Myocyte (in vitro differentiated cells): ENCODE results near the gene IDUA. TPM values are rescaled to one million over a fixed set of nuclear protein-coding genes. Genes with fewer than 3 reads are reported as not detected.

Experiments used
- DNase-seq: peaks from one replicate; pipeline ENCODE4 v3.0.0-alpha.2; 2012; ENCODE audit warnings: low read depth
- total RNA-seq: library from RNA; depleted of rRNA; stranded (reverse); fragments of >200 nt; gene quantifications from 2 replicates; pipeline ENCODE4 v1.2.3, GENCODE V29; 2014

Gene IDUA
- total RNA-seq, 1 donor from 2014 or later, result 30.9 TPM

DNA sequence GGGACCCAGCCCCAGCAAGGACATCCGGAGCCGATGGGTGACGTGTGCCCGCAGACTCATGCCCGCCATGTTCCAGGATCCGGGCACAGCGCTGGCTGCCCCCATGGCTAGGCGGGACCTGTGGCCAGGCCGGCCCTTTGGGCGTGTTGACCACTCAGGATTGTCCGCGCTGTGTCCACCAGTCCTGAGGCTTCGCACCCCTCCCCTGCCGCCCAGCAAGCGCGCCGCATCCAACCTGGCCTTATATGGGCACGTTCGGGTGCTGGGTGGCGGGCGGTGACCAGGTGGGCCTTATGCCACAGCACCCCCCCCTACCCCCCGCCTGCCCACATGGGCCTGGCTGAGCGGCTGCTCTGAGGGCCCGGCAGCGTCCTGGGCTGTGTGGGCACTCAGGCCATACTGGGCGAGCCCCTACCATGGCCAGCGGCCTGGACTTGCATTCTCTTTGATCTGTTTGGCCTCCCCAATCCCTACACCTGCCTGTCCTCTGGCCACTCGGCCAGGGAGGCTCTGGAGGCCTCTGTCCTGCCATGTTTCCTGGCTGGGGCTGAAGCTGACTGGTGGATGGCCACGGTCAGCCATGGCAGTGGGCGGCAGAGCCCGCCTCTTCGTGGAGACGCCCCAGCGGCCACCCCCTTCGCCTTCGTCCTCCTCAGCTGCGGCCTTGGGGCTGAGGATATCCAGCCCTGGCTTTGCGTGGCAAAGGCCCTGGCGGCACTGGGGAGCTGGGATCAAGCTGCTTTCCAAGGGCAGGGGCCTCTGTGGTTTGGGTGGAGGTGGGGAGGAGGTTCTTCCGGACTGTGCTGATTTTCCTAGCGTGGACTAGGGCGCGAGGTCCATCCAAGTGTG lies 26.6 kb downstream of the IDUA start:
- DNase-seq, result no peak

- DNase-seq, result no peak
Observed at GRCh38 chr4:1014291-1015167, 27.7 kb downstream of the IDUA start.

GRCh38 chr4:1015179-1015578 lies 28.3 kb downstream of the IDUA start:
- no peak for DNase-seq

GRCh38 chr4:1015746-1016145 lies 28.9 kb downstream of the IDUA start:
- no peak for DNase-seq

DNA sequence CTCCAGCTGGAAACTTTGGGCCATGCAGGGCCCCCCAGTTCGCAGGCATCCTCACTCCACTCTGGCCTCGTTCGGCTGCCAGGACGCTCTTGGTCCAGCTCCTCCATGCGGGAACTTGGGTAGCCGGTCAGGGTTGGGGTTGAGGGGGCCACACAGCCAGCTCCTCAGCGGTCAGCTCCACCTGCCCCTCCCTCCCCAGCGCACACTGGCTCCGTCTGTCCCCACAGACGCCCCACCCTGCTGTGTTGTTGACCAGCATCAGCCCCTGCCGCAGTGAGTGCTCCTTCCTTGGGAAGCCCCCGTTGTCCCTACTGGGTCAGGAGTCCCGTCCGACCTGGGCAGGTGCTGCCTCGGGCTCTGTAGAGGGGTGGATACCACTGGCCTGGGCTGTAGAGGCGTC lies 30.4 kb downstream of the IDUA start:
- DNase-seq, result no peak

- no peak for DNase-seq
Observed at GRCh38 chr4:1017706-1018105, 30.9 kb downstream of the IDUA start.

GRCh38 chr4:1018147-1019020 lies 31.5 kb downstream of the IDUA start:
- no peak for DNase-seq

- no peak for DNase-seq
Observed at GRCh38 chr4:1019320-1019719, 32.5 kb downstream of the IDUA start.

DNA sequence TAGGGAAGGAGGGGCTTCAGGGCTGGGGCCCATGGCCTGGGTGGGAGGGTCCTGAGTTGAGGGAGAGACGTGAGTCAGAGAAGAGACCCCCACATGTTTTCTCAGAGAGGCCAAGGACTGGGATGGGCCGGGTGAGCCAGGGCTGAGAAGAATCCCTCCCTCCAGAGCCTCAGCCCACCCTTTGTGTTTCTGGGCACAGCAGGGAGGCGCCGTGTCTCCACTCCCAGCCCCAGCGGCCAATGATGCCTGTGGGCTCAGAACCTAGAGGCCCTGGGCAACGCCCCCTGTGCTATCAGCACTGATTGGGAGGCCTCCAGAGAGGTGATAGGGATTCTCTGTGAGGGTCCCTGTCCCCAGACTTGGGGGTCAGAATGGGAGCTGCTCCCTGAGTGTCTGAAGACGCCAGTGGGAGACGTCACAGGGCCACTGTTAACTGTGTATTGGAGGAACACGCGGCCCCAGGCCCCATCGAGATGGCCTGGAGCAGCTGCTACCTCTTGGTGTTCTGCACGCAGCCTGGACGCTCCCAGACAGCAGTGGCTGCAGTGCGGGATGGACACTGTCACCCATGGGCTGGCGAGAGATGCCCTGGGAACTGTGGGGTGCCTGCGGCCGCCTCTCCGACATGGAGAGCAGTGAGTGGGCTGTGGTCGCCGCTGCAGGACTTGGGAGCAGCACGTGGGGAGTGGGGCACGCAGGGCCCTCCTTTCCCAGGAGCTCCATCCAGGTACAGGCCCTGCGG lies 33.1 kb downstream of the IDUA start:
- no peak for DNase-seq

DNA sequence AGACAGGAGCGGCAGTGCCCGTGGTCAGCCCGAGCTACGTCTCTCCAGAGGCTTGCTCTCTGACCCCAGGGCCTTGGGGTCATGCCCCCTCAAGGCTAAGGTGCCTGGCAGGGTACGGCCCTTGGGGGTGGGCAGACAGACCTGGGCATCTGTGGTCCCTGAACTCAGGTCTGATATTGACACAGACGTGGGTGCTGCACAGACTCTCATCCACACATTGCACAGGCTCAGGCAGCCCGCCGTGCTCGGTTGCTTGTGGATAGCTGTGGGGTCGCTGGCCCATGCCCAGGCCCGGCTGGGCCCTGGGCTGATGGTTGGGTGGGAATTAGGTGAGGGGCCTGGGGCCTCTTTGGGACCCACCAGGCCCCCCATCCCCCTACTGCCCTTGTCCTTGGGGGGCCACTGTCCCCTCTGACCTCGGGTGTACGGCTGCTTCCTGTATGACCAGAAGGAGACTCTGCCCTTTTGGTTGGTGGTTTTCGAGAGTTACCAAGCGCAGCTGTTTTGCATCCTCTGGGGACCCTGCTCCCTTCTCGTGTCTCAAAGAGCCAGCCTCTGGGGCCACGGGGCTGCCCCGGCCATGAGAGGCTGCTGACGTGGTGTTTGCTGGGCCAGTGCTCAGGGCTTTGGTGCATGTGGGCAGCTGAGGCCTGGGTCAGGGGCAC lies 34.7 kb downstream of the IDUA start:
- DNase-seq, result peak; percentile 71

GRCh38 chr4:1022051-1022738 lies 35.4 kb downstream of the IDUA start:
- no peak for DNase-seq

DNA sequence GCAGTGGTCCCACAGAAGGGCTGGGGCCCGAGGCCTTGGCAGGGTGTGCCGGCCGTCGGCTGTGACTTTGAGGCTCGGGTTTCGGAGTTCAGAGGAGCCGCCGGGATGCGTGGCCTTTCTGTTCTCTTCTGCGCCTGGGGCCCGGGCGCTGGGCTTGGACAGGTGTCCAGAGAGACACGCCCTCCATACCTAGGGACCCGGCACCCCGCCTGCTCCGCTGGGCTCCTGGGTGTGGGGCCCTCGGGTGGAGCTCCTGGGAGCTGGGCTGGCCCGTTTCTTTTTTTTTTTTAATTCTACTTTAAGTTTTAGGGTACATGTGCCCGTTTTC lies 35.9 kb downstream of the IDUA start:
- DNase-seq, result no peak

DNA sequence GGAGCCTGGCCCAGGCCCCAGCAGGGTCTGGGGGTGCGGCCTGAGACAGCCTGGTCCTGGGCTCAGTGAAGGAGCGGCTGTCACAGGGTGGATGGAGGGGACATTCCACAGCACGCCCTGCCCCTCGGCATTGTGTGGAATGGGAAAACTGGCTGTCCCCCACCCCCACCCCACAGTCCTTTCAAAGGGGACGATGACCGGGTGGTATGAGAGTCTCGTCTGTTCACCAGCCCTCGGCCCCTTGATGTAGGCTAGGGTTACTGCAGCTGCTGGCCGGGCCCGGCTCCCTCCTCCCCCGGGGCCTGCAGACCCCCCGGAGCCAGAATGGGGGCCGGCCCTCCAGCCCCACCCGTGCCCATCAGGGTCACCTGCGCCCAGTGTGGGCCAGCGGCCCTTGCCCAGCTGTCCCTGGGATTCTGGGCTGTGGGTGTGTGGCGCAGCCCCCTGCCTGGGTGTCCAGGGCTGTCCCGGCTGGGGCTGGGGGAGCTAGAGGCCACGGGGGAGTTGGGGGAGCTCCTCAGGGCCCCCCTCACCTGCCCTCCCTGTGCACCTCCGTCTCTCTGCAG lies 36.3 kb downstream of the IDUA start:
- no peak for DNase-seq

GRCh38 chr4:1023895-1024740 lies 37.3 kb downstream of the IDUA start:
- no peak for DNase-seq

- DNase-seq, result no peak
Observed at GRCh38 chr4:1024882-1025545, 38.2 kb downstream of the IDUA start.

DNA sequence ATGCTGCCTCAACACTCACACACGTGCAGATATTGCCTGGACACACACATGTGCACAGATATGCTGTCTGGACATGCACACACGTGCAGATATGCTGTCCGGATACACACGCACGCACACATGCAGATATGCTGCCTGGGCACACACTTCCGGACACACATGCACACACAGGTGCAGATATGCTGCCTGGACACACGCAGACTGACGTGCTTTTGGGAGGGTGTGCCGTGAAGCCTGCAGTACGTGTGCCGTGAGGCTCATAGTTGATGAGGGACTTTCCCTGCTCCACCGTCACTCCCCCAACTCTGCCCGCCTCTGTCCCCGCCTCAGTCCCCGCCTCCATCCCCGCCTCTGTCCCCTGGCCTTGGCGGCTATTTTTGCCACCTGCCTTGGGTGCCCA lies 39.3 kb downstream of the IDUA start:
- DNase-seq, result no peak

GRCh38 chr4:1027219-1027914 lies 40.5 kb downstream of the IDUA start:
- DNase-seq, result no peak
